H1 (cell line): Measurements from ENCODE around the gene RBP7. TPM values are rescaled to one million over a fixed set of nuclear protein-coding genes. Genes with fewer than 3 reads are reported as not detected.

ENCODE experiments used
- ATF3 ChIP-seq: IDR thresholded peaks from 2 replicates; pipeline ENCODE4 v1.6.1; 2011; ENCODE audit warnings: low read depth, mild to moderate bottlenecking, low read length; ENCODE audit not compliant: insufficient read depth
- CTCF ChIP-seq, 3 experiments: IDR thresholded peaks; 1 replicate in 2 of 3; 2 replicates in 1 of 3; pipeline versions ENCODE4 v1.5.1 to v1.6.1; 2011; ENCODE audit warnings: low read length in 3 of 3, mild to moderate bottlenecking in 3 of 3, inconsistent platforms in 2 of 3, low read depth in 1 of 3, moderate library complexity in 1 of 3; ENCODE audit not compliant: insufficient read depth in 1 of 3; ENCODE audit errors: control extremely low read depth in 1 of 3
- FOSL1 ChIP-seq: IDR thresholded peaks from 2 replicates; pipeline ENCODE4 v1.6.1; 2011; ENCODE audit warnings: mild to moderate bottlenecking, low read depth, low read length, moderate library complexity; ENCODE audit not compliant: insufficient read depth
- NRF1 ChIP-seq: IDR thresholded peaks from 2 replicates; pipeline ENCODE4 v1.6.1; 2011; ENCODE audit warnings: mild to moderate bottlenecking, low read depth, low read length, improper control_type of control experiment
- RFX5 ChIP-seq: IDR thresholded peaks from 2 replicates; pipeline ENCODE4 v1.6.1; 2011; ENCODE audit warnings: low read depth, low read length, improper control_type of control experiment, borderline replicate concordance
- SRF ChIP-seq: IDR thresholded peaks from 2 replicates; pipeline ENCODE4 v1.6.1; 2011; ENCODE audit warnings: mild to moderate bottlenecking, low read depth, low read length, moderate library complexity
- USF2 ChIP-seq: IDR thresholded peaks from 2 replicates; pipeline ENCODE4 v1.6.1; 2011; ENCODE audit warnings: low read length, improper control_type of control experiment
- YY1 ChIP-seq: IDR thresholded peaks from 2 replicates; pipeline ENCODE4 v1.6.1; 2011; ENCODE audit warnings: low read depth, mild to moderate bottlenecking, low read length
- polyA plus RNA-seq, 7 experiments: library from polyadenylated mRNA; depleted of rRNA in 3 of 7; stranded (reverse) in 5 of 7; unstranded in 2 of 7; fragments of >200 nt in 5 of 7; fragments of 200-250 nt in 2 of 7; gene quantifications; 1 replicate in 5 of 7; 2 replicates in 1 of 7; 4 replicates in 1 of 7; pipeline versions ENCODE4 v1.2.1 to v1.2.3, GENCODE V29; 2011 to 2013; ENCODE audit warnings: missing spikeins in 2 of 7, mixed read lengths in 2 of 7
- total RNA-seq: library from RNA; stranded (reverse); fragmentation: NEBNext Ultra II Directional; extraction: Animal tissue kit (Norgen Biotek cat#: 25700); gene quantifications from 2 replicates; pipeline ENCODE4 v1.2.1, GENCODE V29; 2021

Gene RBP7
- total and polyA plus RNA-seq, 2 of the 8 experiments (the other 6 are each of a cell fraction or from before 2014, with no cell fraction given), result 5.7 to 7.2 TPM

- TF ChIP-seq RFX5 (peak; percentile 43; the same call in 1 of the 2 replicates), SRF (0 out of 2 replicates have a peak, but pooled peaks have one; percentile 14), NRF1 (peak; percentile 75), FOSL1 (no peak), YY1 (peak; percentile 95), ATF3 (peak; percentile 48; the same call in 1 of the 2 replicates), USF2 (peak; percentile 94), CTCF (IDR thresholded peaks at IDR 0.05; ENCODE audit: control extremely low read depth in 1 of 3, insufficient read depth in 1 of 3, low read depth in 1 of 3, low read length in 3 of 3) (peak; percentile 83 to 89 (median 86))
Observed at GRCh38 chr1:10032590-10033358, 35.7 kb downstream of the RBP7 start, which contains the start of gene UBE4B (continued).
